Measurements from ENCODE around the gene MAP3K9. TPM values are rescaled to one million over a fixed set of nuclear protein-coding genes. Genes with fewer than 3 reads are reported as not detected.

The MAP3K9 gene
- total and polyA plus RNA-seq, 2 of the 8 experiments (the other 6 are each of a cell fraction or from before 2014, with no cell fraction given) = 9.8 to 24.7 TPM

DNA sequence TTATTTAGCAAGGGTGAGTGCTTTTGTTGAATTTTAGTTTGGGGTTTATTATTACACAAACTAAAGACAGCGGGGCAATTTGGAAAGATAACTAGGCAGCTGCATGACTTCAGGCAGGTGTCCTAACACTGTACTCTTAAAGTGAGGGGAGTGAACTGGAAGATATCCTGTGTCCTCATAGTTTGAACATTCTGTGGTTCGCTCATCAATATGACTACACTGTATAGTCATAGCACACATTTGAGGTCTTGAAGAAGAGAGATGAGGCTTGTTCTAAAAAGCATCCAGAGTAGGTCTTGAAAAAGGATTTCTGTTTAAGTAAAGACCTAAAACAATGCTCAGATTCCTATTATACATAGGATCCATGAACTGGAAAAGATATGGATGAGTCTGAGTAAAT, 1.7 kb upstream of the MAP3K9 start:
- Histone ChIP-seq H2BK120ac (replicated peaks; ENCODE audit: low read depth, low read length) (no peak overlapping the region), H3K23ac (ENCODE audit: insufficient read length) (no peak overlapping the region), H3K9ac (replicated peaks in 1 of 4; ENCODE audit: extremely low read depth in 1 of 4, low read depth in 3 of 4, low read length in 3 of 4) (peak overlapping the region in 1 of 4 experiments; percentile 54; a peak in 2 of 7 replicates), H4K91ac (replicated peaks; ENCODE audit: insufficient read length, low read length) (no peak overlapping the region), H3K56ac (replicated peaks; ENCODE audit: insufficient read length, low read depth, low read length) (no peak overlapping the region), H3K4me3 (ENCODE audit: extremely low read depth in 1 of 4, insufficient read depth in 2 of 4, low read depth in 3 of 4, low read length in 4 of 4) (peak overlapping the region; percentile 73 to 92 (median 81); a peak in 5 of 8 replicates), H3K18ac (ENCODE audit: extremely low read depth, low read length) (no peak overlapping the region), H2AK5ac (ENCODE audit: low read depth, low read length) (no peak overlapping the region), H3K79me2 (ENCODE audit: control insufficient read depth in 1 of 2, insufficient read depth in 2 of 2, low read length in 2 of 2) (peaks cover 0 to 44% of the 10 kb centered on the region in 2 experiments; a peak in 3 of 4 replicates), H3K27ac (ENCODE audit: low read depth, low read length) (no peak overlapping the region), H3K23me2 (ENCODE audit: low read depth, low read length) (peaks cover 9% of the 10 kb centered on the region), H3K9me3 (ENCODE audit: insufficient read depth in 2 of 2, low read depth in 1 of 2, low read length in 1 of 2) (no peaks in the 10 kb centered on the region), H3K36me3 (ENCODE audit: control insufficient read depth in 2 of 4, insufficient read depth in 4 of 4, low read length in 3 of 4) (no peaks in the 10 kb centered on the region), H3K4ac (replicated peaks; ENCODE audit: insufficient read length, low read depth, low read length) (no peak overlapping the region), H3K27me3 (replicated peaks in 1 of 4; ENCODE audit: control insufficient read depth in 3 of 4, extremely low read depth in 1 of 4, insufficient read depth in 3 of 4, low read length in 3 of 4) (no peaks in the 10 kb centered on the region), H2BK20ac (ENCODE audit: low read length) (no peak overlapping the region), H2AFZ (ENCODE audit: low read length) (no peak overlapping the region), H2BK15ac (ENCODE audit: low read length) (no peak overlapping the region), H3K4me1 (replicated peaks in 1 of 4; ENCODE audit: control insufficient read depth in 3 of 4, insufficient read depth in 4 of 4, low read length in 3 of 4) (peaks cover 0 to 3% (median 2%) of the 10 kb centered on the region in 4 experiments; a peak in 4 of 7 replicates), H4K5ac (ENCODE audit: insufficient read length, low read depth, low read length) (no peak overlapping the region), H2BK5ac (ENCODE audit: low read depth, low read length) (no peak overlapping the region), H2BK12ac (ENCODE audit: low read depth, low read length) (no peak overlapping the region), H3K4me2 (ENCODE audit: insufficient read depth in 1 of 2, low read depth in 2 of 2, low read length in 2 of 2) (peak overlapping the region; percentile 90 to 93), H4K20me1 (replicated peaks in 1 of 2; ENCODE audit: control insufficient read depth in 1 of 2, insufficient read depth in 2 of 2, low read length in 2 of 2) (peaks cover 0 to 3% of the 10 kb centered on the region in 2 experiments), H3K79me1 (ENCODE audit: low read depth, low read length) (peaks cover under 1% of the 10 kb centered on the region; the same call in 1 of the 2 replicates), H4K8ac (ENCODE audit: extremely low read depth, insufficient read depth, low read length) (no peak overlapping the region), H3K14ac (ENCODE audit: insufficient read length) (no peak overlapping the region)
- WGBS, 2 experiments (ENCODE audit: extremely low coverage in 1 of 2, insufficient coverage in 1 of 2, insufficient read length in 1 of 2, insufficient replicate concordance in 2 of 2, low coverage in 1 of 2, low lambda C conversion rate in 2 of 2, missing lambda C conversion rate in 1 of 2) = 81% methylated on average over 2 of the region's 2 CpGs; no CpG with 5 or more reads in 1 of the 2 experiments
- CTCF ChIA-PET (ENCODE audit: partially characterized antibody) = interaction anchor here (0.7 to 1.0 kb wide), 2 partner anchors 97 to 359 kb away, joined by 3 read pairs; no protein-coding TSS in a partner anchor
- DNase-seq (ENCODE audit: low read depth in 1 of 2, low spot score in 2 of 2) (no peak), FAIRE-seq (no peak)
- TF ChIP-seq KDM5A (IDR thresholded peaks at IDR 0.05; ENCODE audit: low read length) = no peak
- TF ChIP-seq CHD2 (IDR thresholded peaks at IDR 0.05; ENCODE audit: low read length) = no peak
- TF ChIP-seq HDAC6 (IDR thresholded peaks at IDR 0.05; ENCODE audit: low read depth, low read length) = no peak
- TF ChIP-seq, protein P1, sequence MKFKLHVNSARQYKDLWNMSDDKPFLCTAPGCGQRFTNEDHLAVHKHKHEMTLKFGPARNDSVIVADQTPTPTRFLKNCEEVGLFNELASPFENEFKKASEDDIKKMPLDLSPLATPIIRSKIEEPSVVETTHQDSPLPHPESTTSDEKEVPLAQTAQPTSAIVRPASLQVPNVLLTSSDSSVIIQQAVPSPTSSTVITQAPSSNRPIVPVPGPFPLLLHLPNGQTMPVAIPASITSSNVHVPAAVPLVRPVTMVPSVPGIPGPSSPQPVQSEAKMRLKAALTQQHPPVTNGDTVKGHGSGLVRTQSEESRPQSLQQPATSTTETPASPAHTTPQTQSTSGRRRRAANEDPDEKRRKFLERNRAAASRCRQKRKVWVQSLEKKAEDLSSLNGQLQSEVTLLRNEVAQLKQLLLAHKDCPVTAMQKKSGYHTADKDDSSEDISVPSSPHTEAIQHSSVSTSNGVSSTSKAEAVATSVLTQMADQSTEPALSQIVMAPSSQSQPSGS (IDR thresholded peaks at IDR 0.05; ENCODE audit: low read length) = no peak
- TF ChIP-seq SIX5 (IDR thresholded peaks at IDR 0.05; ENCODE audit: low read depth, low read length) = no peak
- TF ChIP-seq SIN3A (conservative IDR thresholded peaks at IDR 0.05 in 1 of 2, IDR thresholded peaks at IDR 0.05 in 1 of 2; ENCODE audit: low read depth in 1 of 2, low read length in 2 of 2) = no peak
- no peak for TF ChIP-seq SP1 (IDR thresholded peaks at IDR 0.05; ENCODE audit: low read depth, low read length)
- TF ChIP-seq SAP30 (IDR thresholded peaks at IDR 0.05; ENCODE audit: insufficient read depth, insufficient replicate concordance, low read length) = no peak
- no peak for TF ChIP-seq SP4 (IDR thresholded peaks at IDR 0.05; ENCODE audit: low read length)
- no peak for TF ChIP-seq TEAD4 (IDR thresholded peaks at IDR 0.05; ENCODE audit: low read depth, low read length)
- TF ChIP-seq GTF2F1 (IDR thresholded peaks at IDR 0.05; ENCODE audit: borderline replicate concordance, low read depth, low read length) = no peak
- POLR2A ChIA-PET (ENCODE audit: partially characterized antibody) = interaction anchor here (3.6 kb wide), 1 partner anchor 10 kb away, joined by 57 read pairs; no protein-coding TSS in a partner anchor

All from H1 (cell line).